ENCODE measurements around the gene ST3GAL4. TPM values are rescaled to one million over a fixed set of nuclear protein-coding genes. Genes with fewer than 3 reads are reported as not detected.
A peak's percentile ranks its signal among the peaks of the same experiment; 100 is the strongest.

ST3GAL4 gene
- total and polyA plus RNA-seq, 10 of the 15 experiments (the other 5 are each of a cell fraction or from before 2014, with no cell fraction given), result 3.8 to 8.1 (median 6.5) TPM; not detected in 2

GRCh38 chr11:126339863-126340434, 15.5 kb upstream of the ST3GAL4 start:
- intact Hi-C loops (cut with micrococcal nuclease; ENCODE audit: unreplicated experiment), result no loop called here
- ATAC-seq (no peak), FAIRE-seq (no peak), DNase-seq (ENCODE audit: low read depth, low spot score) (no peak)
- Histone ChIP-seq H3K27me3 (replicated peaks in 1 of 2; ENCODE audit: control insufficient read depth in 2 of 2, insufficient read depth in 2 of 2, low read length in 1 of 2) (no peaks in the 10 kb centered on the region), H3K4me1 (ENCODE audit: control insufficient read depth, insufficient read depth, low read length) (peaks cover 10% of the 10 kb centered on the region), H3K4me3 (no peak overlapping the region), H3K9me3 (replicated peaks; ENCODE audit: control insufficient read depth, insufficient read depth, low read length) (no peaks in the 10 kb centered on the region), H3K4me2 (ENCODE audit: control insufficient read depth, insufficient read depth) (no peak overlapping the region), H2AFZ (ENCODE audit: control insufficient read depth, low read depth, low read length) (no peak overlapping the region), H3K9ac (ENCODE audit: control insufficient read depth, insufficient read depth, low read length) (no peak overlapping the region), H3K27ac (ENCODE audit: control insufficient read depth, insufficient read depth) (peak overlapping the region; percentile 42; the same call in 1 of the 2 replicates), H3K36me3 (ENCODE audit: control insufficient read depth in 2 of 2, insufficient read depth in 2 of 2, low read length in 1 of 2) (peaks cover 27 to 36% of the 10 kb centered on the region in 2 experiments), H3K79me2 (ENCODE audit: control insufficient read depth, insufficient read depth, low read length) (no peaks in the 10 kb centered on the region), H4K20me1 (ENCODE audit: control insufficient read depth, insufficient read depth) (no peaks in the 10 kb centered on the region)
- ChIA-PET CTCF (no interaction called here), RAD21 (ENCODE audit: unreplicated experiment) (no interaction called here), SMC1A (ENCODE audit: uncharacterized antibody, unreplicated experiment) (no interaction called here), POLR2A (interaction anchor here (0.6 kb wide), 2 partner anchors 734 to 855 kb away, joined by 3 read pairs; no protein-coding TSS in a partner anchor)
- no TSS peak for BruUV-seq (replicated peaks)
- in situ Hi-C loops (cut with MboI), result no loop called here
- no peak for TF ChIP-seq TARDBP (IDR thresholded peaks at IDR 0.05; ENCODE audit: borderline replicate concordance)
- 91% methylated on average over 11 of the region's 11 CpGs for WGBS (ENCODE audit: insufficient coverage, insufficient replicate concordance, low lambda C conversion rate, missing lambda C conversion rate)

GRCh38 chr11:126340960-126341606, 14.4 kb upstream of the ST3GAL4 start:
- no peak for ATAC-seq
- H3K9me3 ChIP-seq (replicated peaks; ENCODE audit: control insufficient read depth, insufficient read depth, low read length), result no peaks in the 10 kb centered on the region
- H3K9ac ChIP-seq (ENCODE audit: control insufficient read depth, insufficient read depth, low read length), result no peak overlapping the region
- peaks cover 26 to 41% of the 10 kb centered on the region in 2 experiments for H3K36me3 ChIP-seq (ENCODE audit: control insufficient read depth in 2 of 2, insufficient read depth in 2 of 2, low read length in 1 of 2)
- H3K4me2 ChIP-seq (ENCODE audit: control insufficient read depth, insufficient read depth), result no peak overlapping the region
- 51% methylated on average over 7 of the region's 7 CpGs for WGBS (ENCODE audit: insufficient coverage, insufficient replicate concordance, low lambda C conversion rate, missing lambda C conversion rate)
- POLR2A ChIA-PET, result interaction anchor here (0.5 kb wide), 1 partner anchor 27 kb away, joined by 3 read pairs; no protein-coding TSS in a partner anchor
- in situ Hi-C loops (cut with MboI), result no loop called here
- BruUV-seq (replicated peaks), result no TSS peak
- H4K20me1 ChIP-seq (ENCODE audit: control insufficient read depth, insufficient read depth), result no peaks in the 10 kb centered on the region
- RAD21 ChIA-PET (ENCODE audit: unreplicated experiment), result no interaction called here
- FAIRE-seq, result no peak
- H3K4me3 ChIP-seq, result no peak overlapping the region
- SMC1A ChIA-PET (ENCODE audit: uncharacterized antibody, unreplicated experiment), result no interaction called here
- no peak overlapping the region for H2AFZ ChIP-seq (ENCODE audit: control insufficient read depth, low read depth, low read length)
- peak overlapping the region; percentile 42 for H3K27ac ChIP-seq (ENCODE audit: control insufficient read depth, insufficient read depth)
- H3K79me2 ChIP-seq (ENCODE audit: control insufficient read depth, insufficient read depth, low read length), result no peaks in the 10 kb centered on the region
- intact Hi-C loops (cut with micrococcal nuclease; ENCODE audit: unreplicated experiment), result no loop called here
- CTCF ChIA-PET, result no interaction called here
- peak; percentile 19 for DNase-seq (ENCODE audit: low read depth, low spot score)
- peaks cover 10% of the 10 kb centered on the region for H3K4me1 ChIP-seq (ENCODE audit: control insufficient read depth, insufficient read depth, low read length)
- H3K27me3 ChIP-seq (replicated peaks in 1 of 2; ENCODE audit: control insufficient read depth in 2 of 2, insufficient read depth in 2 of 2, low read length in 1 of 2), result no peaks in the 10 kb centered on the region
- TF ChIP-seq NFYA (IDR thresholded peaks at IDR 0.05; ENCODE audit: borderline replicate concordance, low read depth, low read length) (no peak), GATAD2B (conservative IDR thresholded peaks at IDR 0.05; ENCODE audit: low read depth) (no peak), MEF2A (IDR thresholded peaks at IDR 0.05; ENCODE audit: insufficient read depth, low read depth, low read length) (0 out of 2 replicates have a peak, but pooled peaks have one; percentile 44), NR2C2 (IDR thresholded peaks at IDR 0.05; ENCODE audit: borderline replicate concordance, control insufficient read depth, insufficient read length, low read depth) (no peak), NFIC (IDR thresholded peaks at IDR 0.05; ENCODE audit: low read depth, low read length) (0 out of 2 replicates have a peak, but pooled peaks have one; percentile 32), MTA3 (IDR thresholded peaks at IDR 0.05; ENCODE audit: borderline replicate concordance, low read length) (no peak), ZBTB33 (IDR thresholded peaks at IDR 0.05) (no peak), ATF2 (IDR thresholded peaks at IDR 0.05; ENCODE audit: low read length) (peak; percentile 75), MLLT1 (IDR thresholded peaks at IDR 0.05) (no peak), FOXM1 (IDR thresholded peaks at IDR 0.05; ENCODE audit: low read depth, low read length) (0 out of 2 replicates have a peak, but pooled peaks have one; percentile 28)

Measured in GM12878 (cell line).